ENCODE measurements around the gene FAM180B.
A peak's percentile ranks its signal among the peaks of the same experiment; 100 is the strongest.

The FAM180B gene

DNA sequence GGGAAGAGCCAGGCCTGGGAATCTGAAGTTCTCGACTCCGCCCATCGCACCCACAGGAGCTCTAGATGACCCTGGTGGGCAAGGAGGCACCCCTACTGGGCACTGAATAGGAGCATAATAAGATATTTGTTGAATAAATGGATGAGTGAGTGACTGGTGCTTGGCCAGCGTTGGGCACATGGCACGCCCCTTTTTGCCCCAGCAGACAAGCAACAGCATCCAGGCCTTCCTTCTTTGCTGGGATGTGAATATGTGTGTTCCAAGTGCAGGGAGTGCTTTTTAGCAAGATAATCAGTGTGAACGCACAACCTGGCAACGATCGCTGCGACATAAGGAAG is 33.1 kb upstream of the FAM180B start:
- Histone ChIP-seq H3K4me3 (ENCODE audit: low read depth, low read length) (peak overlapping the region; percentile 99), H3K9me3 (ENCODE audit: control insufficient read depth, insufficient read depth, low read depth, low read length) (no peaks in the 10 kb centered on the region), H3K4me1 (ENCODE audit: control insufficient read depth, insufficient read depth, low read length) (no peaks in the 10 kb centered on the region), H3K27ac (ENCODE audit: extremely low read depth, low read depth, low read length) (no peak overlapping the region; the same call in 1 of the 2 replicates), H3K36me3 (ENCODE audit: control insufficient read depth in 2 of 2, insufficient read depth in 1 of 2, low read length in 2 of 2) (peaks cover 0 to 18% of the 10 kb centered on the region in 2 experiments; a peak in 2 of 3 replicates)
- ChIA-PET CTCF (interaction anchor here (0.5 to 2.0 kb wide), 18 partner anchors 9 to 743 kb away, joined by 3 to 16 read pairs (median 4); partner anchors contain the start of genes KBTBD4, NDUFS3 and PTPMT1), POLR2A (interaction anchor here (0.6 to 2.1 kb wide), 5 partner anchors 11 to 24 kb away, joined by 3 to 14 read pairs (median 3); partner anchors contain the start of gene PTPMT1)
- TF ChIP-seq ZBTB7A (tag by site-specific recombination; IDR thresholded peaks at IDR 0.05; ENCODE audit: low read depth), result no peak
- no peak for TF ChIP-seq GLIS2 (tag by site-specific recombination; IDR thresholded peaks at IDR 0.05)
- no peak for TF ChIP-seq ZNF585B (tag by site-specific recombination; IDR thresholded peaks at IDR 0.05)
- no peak for TF ChIP-seq ZNF416 (tag by site-specific recombination; IDR thresholded peaks at IDR 0.05)
- peak; percentile 47; the same call in 1 of the 2 replicates for TF ChIP-seq ZNF341 (tag by site-specific recombination; IDR thresholded peaks at IDR 0.05; ENCODE audit: low read depth)
- peak; percentile 39; the same call in 1 of the 2 replicates for TF ChIP-seq ZBTB8A (tag by site-specific recombination; IDR thresholded peaks at IDR 0.05)
- TF ChIP-seq ZNF433 (tag by site-specific recombination; IDR thresholded peaks at IDR 0.05; ENCODE audit: low read depth), result no peak
- no peak for TF ChIP-seq ZNF239 (tag by site-specific recombination; IDR thresholded peaks at IDR 0.05)
- TF ChIP-seq CTCF (tag by site-specific recombination; IDR thresholded peaks at IDR 0.05), result no peak
- no peak for TF ChIP-seq ZNF175 (tag by site-specific recombination; IDR thresholded peaks at IDR 0.05)
- no peak for TF ChIP-seq ZNF837 (tag by site-specific recombination; IDR thresholded peaks at IDR 0.05)
- TF ChIP-seq ZNF658 (tag by site-specific recombination; IDR thresholded peaks at IDR 0.05), result no peak
- TF ChIP-seq SETDB1 (IDR thresholded peaks at IDR 0.05; ENCODE audit: insufficient read length, low read length), result no peak
- TF ChIP-seq ZXDB (tag by site-specific recombination; IDR thresholded peaks at IDR 0.05), result peak; percentile 79; the same call in 1 of the 2 replicates
- TF ChIP-seq ZNF302 (tag by site-specific recombination; IDR thresholded peaks at IDR 0.05; ENCODE audit: low read depth), result no peak
- TF ChIP-seq, protein P1, sequence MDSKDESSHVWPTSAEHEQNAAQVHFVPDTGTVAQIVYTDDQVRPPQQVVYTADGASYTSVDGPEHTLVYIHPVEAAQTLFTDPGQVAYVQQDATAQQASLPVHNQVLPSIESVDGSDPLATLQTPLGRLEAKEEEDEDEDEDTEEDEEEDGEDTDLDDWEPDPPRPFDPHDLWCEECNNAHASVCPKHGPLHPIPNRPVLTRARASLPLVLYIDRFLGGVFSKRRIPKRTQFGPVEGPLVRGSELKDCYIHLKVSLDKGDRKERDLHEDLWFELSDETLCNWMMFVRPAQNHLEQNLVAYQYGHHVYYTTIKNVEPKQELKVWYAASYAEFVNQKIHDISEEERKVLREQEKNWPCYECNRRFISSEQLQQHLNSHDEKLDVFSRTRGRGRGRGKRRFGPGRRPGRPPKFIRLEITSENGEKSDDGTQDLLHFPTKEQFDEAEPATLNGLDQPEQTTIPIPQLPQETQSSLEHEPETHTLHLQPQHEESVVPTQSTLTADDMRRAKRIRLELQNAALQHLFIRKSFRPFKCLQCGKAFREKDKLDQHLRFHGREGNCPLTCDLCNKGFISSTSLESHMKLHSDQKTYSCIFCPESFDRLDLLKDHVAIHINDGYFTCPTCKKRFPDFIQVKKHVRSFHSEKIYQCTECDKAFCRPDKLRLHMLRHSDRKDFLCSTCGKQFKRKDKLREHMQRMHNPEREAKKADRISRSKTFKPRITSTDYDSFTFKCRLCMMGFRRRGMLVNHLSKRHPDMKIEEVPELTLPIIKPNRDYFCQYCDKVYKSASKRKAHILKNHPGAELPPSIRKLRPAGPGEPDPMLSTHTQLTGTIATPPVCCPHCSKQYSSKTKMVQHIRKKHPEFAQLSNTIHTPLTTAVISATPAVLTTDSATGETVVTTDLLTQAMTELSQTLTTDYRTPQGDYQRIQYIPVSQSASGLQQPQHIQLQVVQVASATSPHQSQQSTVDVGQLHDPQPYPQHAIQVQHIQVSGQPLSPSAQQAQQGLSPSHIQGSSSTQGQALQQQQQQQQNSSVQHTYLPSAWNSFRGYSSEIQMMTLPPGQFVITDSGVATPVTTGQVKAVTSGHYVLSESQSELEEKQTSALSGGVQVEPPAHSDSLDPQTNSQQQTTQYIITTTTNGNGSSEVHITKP (tag by site-specific recombination; IDR thresholded peaks at IDR 0.05), result peak; percentile 65
- no peak for TF ChIP-seq ZNF155 (tag by site-specific recombination; IDR thresholded peaks at IDR 0.05)
- TF ChIP-seq, protein P2, sequence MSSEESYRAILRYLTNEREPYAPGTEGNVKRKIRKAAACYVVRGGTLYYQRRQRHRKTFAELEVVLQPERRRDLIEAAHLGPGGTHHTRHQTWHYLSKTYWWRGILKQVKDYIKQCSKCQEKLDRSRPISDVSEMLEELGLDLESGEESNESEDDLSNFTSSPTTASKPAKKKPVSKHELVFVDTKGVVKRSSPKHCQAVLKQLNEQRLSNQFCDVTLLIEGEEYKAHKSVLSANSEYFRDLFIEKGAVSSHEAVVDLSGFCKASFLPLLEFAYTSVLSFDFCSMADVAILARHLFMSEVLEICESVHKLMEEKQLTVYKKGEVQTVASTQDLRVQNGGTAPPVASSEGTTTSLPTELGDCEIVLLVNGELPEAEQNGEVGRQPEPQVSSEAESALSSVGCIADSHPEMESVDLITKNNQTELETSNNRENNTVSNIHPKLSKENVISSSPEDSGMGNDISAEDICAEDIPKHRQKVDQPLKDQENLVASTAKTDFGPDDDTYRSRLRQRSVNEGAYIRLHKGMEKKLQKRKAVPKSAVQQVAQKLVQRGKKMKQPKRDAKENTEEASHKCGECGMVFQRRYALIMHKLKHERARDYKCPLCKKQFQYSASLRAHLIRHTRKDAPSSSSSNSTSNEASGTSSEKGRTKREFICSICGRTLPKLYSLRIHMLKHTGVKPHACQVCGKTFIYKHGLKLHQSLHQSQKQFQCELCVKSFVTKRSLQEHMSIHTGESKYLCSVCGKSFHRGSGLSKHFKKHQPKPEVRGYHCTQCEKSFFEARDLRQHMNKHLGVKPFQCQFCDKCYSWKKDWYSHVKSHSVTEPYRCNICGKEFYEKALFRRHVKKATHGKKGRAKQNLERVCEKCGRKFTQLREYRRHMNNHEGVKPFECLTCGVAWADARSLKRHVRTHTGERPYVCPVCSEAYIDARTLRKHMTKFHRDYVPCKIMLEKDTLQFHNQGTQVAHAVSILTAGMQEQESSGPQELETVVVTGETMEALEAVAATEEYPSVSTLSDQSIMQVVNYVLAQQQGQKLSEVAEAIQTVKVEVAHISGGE (tag by site-specific recombination; conservative IDR thresholded peaks at IDR 0.05; ENCODE audit: low read depth), result no peak
- no peak for TF ChIP-seq ZNF214 (tag by site-specific recombination; IDR thresholded peaks at IDR 0.05; ENCODE audit: borderline replicate concordance)
- no peak for TF ChIP-seq ZNF747 (tag by site-specific recombination; IDR thresholded peaks at IDR 0.05)
- no peak for TF ChIP-seq ZNF426 (tag by site-specific recombination; IDR thresholded peaks at IDR 0.05)
- no peak for TF ChIP-seq ZNF132 (tag by site-specific recombination; IDR thresholded peaks at IDR 0.05; ENCODE audit: borderline replicate concordance)
- TF ChIP-seq KLF9 (tag by site-specific recombination; IDR thresholded peaks at IDR 0.05; ENCODE audit: low read depth), result peak; percentile 72; the same call in 1 of the 2 replicates
- peak; percentile 29; the same call in 1 of the 2 replicates for TF ChIP-seq ZBTB17 (tag by site-specific recombination; IDR thresholded peaks at IDR 0.05)
- no peak for TF ChIP-seq ZFP3 (tag by site-specific recombination; IDR thresholded peaks at IDR 0.05; ENCODE audit: low read depth)
- TF ChIP-seq ZBTB48 (tag by site-specific recombination; IDR thresholded peaks at IDR 0.05), result peak; percentile 96; the same call in 1 of the 2 replicates
- no peak for TF ChIP-seq ZNF335 (tag by site-specific recombination; conservative IDR thresholded peaks at IDR 0.05)

Measured in HEK293 (cell line).